ENCODE data around the gene PELI1.

DNA sequence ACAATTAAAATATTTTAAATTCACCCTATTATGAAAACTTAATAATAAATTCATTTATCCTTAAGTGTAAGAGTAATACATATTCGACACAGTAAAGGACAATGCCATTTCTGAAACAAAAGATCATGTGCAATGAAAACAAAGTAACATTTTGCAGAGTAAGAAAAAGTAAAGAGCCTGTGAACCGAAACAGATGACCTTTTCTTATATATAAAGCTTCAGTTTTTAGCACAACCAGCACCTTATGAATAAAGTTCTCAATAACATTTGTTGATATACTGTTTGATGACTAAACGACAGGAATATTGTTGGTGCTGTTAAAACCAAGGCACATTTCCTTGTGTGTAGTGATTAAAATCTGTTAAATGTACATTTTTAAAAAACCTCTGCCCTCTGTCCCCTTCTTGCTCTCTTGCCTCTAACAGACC, 1.5 kb downstream of the PELI1 start:
- TF ChIP-seq, protein P1, sequence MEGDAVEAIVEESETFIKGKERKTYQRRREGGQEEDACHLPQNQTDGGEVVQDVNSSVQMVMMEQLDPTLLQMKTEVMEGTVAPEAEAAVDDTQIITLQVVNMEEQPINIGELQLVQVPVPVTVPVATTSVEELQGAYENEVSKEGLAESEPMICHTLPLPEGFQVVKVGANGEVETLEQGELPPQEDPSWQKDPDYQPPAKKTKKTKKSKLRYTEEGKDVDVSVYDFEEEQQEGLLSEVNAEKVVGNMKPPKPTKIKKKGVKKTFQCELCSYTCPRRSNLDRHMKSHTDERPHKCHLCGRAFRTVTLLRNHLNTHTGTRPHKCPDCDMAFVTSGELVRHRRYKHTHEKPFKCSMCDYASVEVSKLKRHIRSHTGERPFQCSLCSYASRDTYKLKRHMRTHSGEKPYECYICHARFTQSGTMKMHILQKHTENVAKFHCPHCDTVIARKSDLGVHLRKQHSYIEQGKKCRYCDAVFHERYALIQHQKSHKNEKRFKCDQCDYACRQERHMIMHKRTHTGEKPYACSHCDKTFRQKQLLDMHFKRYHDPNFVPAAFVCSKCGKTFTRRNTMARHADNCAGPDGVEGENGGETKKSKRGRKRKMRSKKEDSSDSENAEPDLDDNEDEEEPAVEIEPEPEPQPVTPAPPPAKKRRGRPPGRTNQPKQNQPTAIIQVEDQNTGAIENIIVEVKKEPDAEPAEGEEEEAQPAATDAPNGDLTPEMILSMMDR (IDR thresholded peaks at IDR 0.05), result no peak
- no peak for TF ChIP-seq POLR2A (IDR thresholded peaks at IDR 0.05)
